ENCODE data around the gene LUZP2.
"Not testable (repeated sequence)": the region's sequence is repeated elsewhere in the genome, so short reads cannot be mapped to it uniquely, and the experiment has no call there.

The LUZP2 gene

DNA sequence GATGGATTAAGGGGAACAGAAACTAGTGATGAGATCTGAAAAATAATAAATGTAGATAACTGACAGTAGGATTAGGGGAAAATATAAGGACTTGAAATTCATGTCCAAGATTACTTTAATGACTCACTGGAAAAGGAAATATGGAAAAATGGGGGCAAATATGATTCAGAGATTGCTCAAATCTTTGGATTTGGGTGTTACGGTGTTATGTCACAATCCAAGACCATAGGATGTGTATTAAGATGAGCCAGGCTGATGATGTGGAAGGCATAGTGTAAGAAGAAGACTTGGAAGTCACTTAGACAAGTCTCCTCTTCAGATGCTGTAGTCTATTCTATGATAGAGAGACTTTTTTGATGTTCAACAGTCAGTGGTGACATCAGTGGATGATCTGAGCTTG lies 323.7 kb downstream of the LUZP2 start:
- DNase-seq (ENCODE audit: low spot score): no peak

GRCh38 chr11:24828938-24829605 lies 332.2 kb downstream of the LUZP2 start:
- DNase-seq (ENCODE audit: low spot score): no peak

GRCh38 chr11:24833573-24833972 lies 336.7 kb downstream of the LUZP2 start:
- no peak for DNase-seq (ENCODE audit: low spot score)

DNA sequence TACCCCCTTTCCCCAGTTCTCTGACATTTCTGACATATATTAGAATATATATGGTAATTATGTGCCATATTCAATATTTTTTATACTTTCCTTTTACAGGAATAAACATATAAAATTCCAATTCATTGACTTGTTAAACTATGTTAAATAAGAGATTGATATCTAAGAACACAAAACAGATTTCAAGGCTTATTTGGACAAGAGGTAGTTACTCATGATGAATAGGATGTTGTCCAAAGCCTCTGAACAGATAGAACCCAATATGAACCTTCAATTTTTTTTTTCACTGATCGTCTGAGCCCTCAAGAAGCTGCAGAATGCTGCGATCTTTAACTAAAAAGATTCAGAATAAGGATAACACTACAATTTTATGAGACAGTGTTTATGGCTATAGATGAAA lies 340.3 kb downstream of the LUZP2 start:
- no peak for DNase-seq (ENCODE audit: low spot score)

GRCh38 chr11:24842308-24842707 lies 345.5 kb downstream of the LUZP2 start:
- no peak for DNase-seq (ENCODE audit: low spot score)

- DNase-seq (ENCODE audit: low spot score): no peak
Measured at GRCh38 chr11:24844406-24844805, 347.6 kb downstream of the LUZP2 start.

GRCh38 chr11:24848857-24849256 lies 352.0 kb downstream of the LUZP2 start:
- no peak for DNase-seq (ENCODE audit: low spot score)

DNA sequence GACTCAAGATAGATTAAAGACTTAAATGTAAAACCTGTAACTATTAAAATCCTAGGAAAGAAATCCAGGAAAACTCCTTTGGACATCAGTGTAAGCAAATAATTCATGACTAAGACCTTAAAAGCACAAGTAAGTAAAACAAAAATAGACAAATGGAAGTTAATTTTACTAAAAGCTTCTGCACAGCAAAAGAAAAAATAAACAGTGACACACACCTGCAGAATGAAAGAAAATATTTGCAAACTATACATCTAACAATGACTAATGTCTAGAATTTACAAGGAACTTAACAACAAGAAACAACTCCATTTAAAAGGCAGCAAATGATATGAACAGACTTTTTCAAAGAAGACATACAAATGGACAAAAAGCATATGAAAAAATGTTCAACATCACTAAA lies 359.1 kb downstream of the LUZP2 start:
- DNase-seq (ENCODE audit: low spot score): no peak

- no peak for DNase-seq (ENCODE audit: low spot score)
Measured at GRCh38 chr11:24859801-24860300, 363.0 kb downstream of the LUZP2 start.

DNA sequence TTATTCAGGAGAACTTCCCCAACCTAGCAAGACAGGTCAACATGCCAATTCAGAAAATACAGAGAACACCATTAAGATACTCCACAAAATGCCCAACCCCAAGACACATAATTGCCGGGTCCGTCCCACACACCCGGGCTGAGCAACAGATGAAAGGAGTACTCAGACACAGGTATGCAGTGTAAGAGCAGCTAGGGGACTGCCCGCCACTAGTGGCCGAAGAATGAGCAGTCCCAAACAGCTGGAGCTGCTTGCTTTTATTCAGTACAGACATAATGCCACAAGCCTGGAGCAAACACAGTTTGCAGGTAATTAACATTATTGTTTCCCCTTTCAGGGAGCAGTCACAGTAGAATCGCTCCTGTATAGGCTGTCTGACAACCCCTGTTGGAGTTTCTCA lies 364.6 kb downstream of the LUZP2 start:
- no peak for DNase-seq (ENCODE audit: low spot score)

DNA sequence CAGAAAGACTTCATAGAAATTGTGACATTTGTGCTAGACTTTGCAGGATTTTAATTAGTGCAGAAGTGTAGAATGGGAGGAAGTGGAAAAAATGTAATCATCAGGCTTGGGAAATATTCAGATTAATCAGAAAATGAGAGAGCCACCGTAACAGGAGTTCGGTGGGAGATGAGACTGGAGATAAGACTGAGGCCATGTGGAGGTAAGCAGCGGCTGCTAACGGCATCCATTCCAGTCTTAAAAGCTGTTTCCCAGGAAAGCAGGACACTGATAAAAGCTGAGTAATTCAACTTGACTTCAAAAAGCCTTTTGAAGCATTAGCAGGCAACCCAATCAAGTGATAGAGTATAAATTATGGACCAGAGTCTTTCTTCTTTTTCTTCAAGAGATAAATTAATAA lies 369.9 kb downstream of the LUZP2 start:
- no peak for DNase-seq (ENCODE audit: low spot score)

DNA sequence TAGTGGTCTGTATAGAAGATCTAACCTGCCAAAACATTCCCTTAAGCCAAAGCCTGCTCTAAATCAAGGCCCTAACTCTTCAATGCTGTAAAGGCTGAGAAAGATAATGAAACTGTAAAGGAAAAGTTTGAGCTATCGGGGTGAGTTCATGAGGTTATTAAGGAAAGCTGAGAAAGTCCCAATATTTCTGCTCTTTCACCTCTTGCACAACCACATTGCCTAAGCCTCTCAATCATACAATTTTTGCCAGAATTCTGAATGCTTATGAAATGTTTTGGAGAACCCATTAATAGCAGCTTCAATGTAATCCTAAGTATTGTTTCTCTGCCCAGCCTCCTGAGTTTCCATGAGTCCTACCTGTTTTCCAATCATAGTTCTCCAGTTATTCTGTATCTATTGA lies 373.2 kb downstream of the LUZP2 start:
- DNase-seq (ENCODE audit: low spot score): no peak

GRCh38 chr11:24872186-24872585 lies 375.3 kb downstream of the LUZP2 start:
- no peak for DNase-seq (ENCODE audit: low spot score)

DNA sequence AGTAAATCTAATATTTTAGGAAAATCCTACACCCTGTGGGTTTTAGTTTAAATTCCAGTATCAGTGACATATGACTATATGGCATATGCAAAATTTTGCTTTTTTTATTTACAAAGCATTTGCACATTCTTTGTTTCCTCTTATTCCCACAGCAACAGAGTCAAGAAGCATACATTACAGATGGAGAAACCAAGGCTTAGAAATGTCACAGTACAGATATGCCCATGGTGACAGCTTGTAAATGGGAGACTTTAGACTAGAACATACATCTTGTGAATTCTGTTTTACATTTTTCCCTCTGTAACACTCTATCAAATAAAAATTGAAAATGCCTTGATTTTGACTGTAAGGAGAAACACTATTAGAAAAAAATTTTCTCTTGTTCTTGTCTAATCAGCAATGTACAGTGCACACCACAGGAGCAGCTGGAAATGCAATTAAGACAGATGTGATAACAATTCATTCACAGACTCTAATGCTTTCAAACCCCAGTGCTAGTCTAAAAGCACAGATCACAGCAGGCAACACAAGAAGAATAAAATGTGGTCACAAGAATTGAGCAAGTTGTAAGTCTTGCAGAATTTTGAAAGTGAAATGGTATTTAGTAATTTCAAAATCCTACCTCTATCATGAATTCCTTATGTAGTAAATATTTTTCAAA lies 375.9 kb downstream of the LUZP2 start:
- DNase-seq (ENCODE audit: low spot score): no peak

DNA sequence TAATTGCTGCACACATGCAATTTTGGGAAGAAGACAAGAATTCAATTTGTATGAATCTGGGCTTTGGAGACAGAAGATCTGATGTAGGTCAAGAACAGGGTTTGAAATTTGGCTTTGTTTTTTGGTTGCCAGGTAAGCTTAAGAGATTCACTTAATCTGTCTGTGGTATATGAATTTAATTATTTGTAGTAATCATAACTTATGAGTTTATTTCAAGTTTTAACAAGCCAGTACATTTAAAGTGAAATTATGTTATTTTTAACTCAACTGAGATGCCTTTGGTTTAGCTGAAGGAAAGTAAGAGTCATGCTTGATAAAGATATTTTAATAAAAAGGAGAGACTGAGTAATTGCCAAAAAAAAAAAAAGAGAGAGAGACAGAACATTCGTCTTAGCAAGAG lies 384.1 kb downstream of the LUZP2 start:
- no peak for DNase-seq (ENCODE audit: low spot score)

DNA sequence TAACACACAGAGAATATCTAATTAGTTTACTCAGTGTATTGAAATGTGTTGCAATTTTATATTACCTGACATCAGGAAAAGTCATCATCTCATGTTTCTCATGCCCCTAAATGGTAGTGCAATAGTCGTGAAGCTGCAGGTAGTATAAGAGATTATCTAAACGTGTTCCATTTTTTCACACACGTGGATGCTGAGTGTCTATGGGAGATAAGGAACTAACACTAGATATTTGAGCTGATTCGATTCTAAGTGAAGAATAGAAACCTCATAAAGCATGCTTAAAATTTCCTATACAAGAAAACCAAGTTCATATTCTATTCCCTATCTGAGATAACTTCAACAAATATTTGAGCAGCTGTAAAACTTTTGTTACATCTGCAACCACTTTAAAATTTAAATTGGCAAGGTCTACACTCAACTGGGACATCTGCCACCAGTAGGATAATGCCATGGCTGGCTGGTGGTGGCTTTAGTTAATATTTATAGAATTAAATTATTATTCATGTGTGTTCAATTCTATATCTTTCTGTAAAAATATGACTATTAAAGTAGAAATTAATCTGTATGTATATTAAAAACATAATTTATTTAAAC lies 388.8 kb downstream of the LUZP2 start:
- DNase-seq (ENCODE audit: low spot score): no peak

- no peak for DNase-seq (ENCODE audit: low spot score)
Measured at GRCh38 chr11:24886880-24887619, 390.2 kb downstream of the LUZP2 start.

GRCh38 chr11:24890426-24890825 lies 393.6 kb downstream of the LUZP2 start:
- DNase-seq (ENCODE audit: low spot score): no peak

- DNase-seq (ENCODE audit: low spot score): not testable (repeated sequence)
Measured at GRCh38 chr11:24891845-24892492, 395.1 kb downstream of the LUZP2 start.

GRCh38 chr11:24896118-24896835 lies 399.4 kb downstream of the LUZP2 start:
- DNase-seq (ENCODE audit: low spot score): no peak

- DNase-seq (ENCODE audit: low spot score): no peak
Measured at GRCh38 chr11:24900514-24900913, 403.7 kb downstream of the LUZP2 start.

Data from D341Med (cell line).